SK-N-SH (cell line): ENCODE results near the gene TANGO6. TPM values are rescaled to one million over a fixed set of nuclear protein-coding genes. Genes with fewer than 3 reads are reported as not detected.

Experiments used
- CTCF ChIA-PET: fragments of 300-600, 350-600 bp; formaldehyde crosslinking; extraction: SDS; loops from one replicate; lab custom pipeline; 2021; lab: Yijun Ruan, JAX
- POLR2A ChIA-PET: fragments of 350-600 bp; sonication (Branson Sonifier 250); formaldehyde crosslinking; extraction: SDS; loops from one replicate; lab custom pipeline; 2020; ENCODE audit warnings: antibody characterized with exemption, inconsistent platforms; lab: Yijun Ruan, JAX
- DNase-seq: peaks from one replicate; pipeline ENCODE4 v3.0.0; 2012
- H2AFZ ChIP-seq: fragments of 200-600 bp; sonication (generic); 2 replicates; pipeline ENCODE4 v1.8.1; 2016; ENCODE audit warnings: antibody characterized with exemption, mild to moderate bottlenecking, low read depth
- H3F3A ChIP-seq: fragments of 200-600 bp; sonication (generic); replicated peaks from 2 replicates; pipeline ENCODE3; 2016; ENCODE audit warnings: antibody characterized with exemption, mild to moderate bottlenecking; ENCODE audit not compliant: insufficient read depth
- H3K27ac ChIP-seq, 2 experiments: fragments of 200-500 bp in 1 of 2; fragments of 200-600 bp in 1 of 2; sonication (Bioruptor generic) in 1 of 2; sonication (generic), shearing (Covaris generic) in 1 of 2; 2 replicates each; pipeline versions ENCODE4 v1.5.1 to v1.6.1; 2014 to 2016; ENCODE audit warnings: low read depth in 2 of 2, inconsistent platforms in 1 of 2, low read length in 1 of 2, mild to moderate bottlenecking in 1 of 2, mixed read lengths in 1 of 2
- H3K27me3 ChIP-seq: fragments of 200-600 bp; sonication (generic), shearing (Covaris generic); 2 replicates; pipeline ENCODE4 v1.6.1; 2016; ENCODE audit warnings: mixed run types; ENCODE audit not compliant: insufficient read depth
- H3K36me3 ChIP-seq, 2 experiments: fragments of 200-500 bp in 1 of 2; fragments of 200-600 bp in 1 of 2; sonication (Bioruptor generic) in 1 of 2; sonication (generic) in 1 of 2; replicated peaks in 1 of 2; 2 replicates each; pipeline versions ENCODE3 to v1.5.1; 2014 to 2016; ENCODE audit warnings: low read length in 1 of 2, mild to moderate bottlenecking in 1 of 2; ENCODE audit not compliant: insufficient read depth in 2 of 2, control insufficient read depth in 1 of 2
- H3K4me1 ChIP-seq, 2 experiments: fragments of 200-500 bp in 1 of 2; fragments of 200-600 bp in 1 of 2; sonication (Bioruptor generic) in 1 of 2; sonication (generic), shearing (Covaris generic) in 1 of 2; 2 replicates each; pipeline versions ENCODE4 v1.5.1 to v1.6.1; 2014 to 2016; ENCODE audit warnings: low read depth in 1 of 2, low read length in 1 of 2, mixed run types in 1 of 2; ENCODE audit not compliant: insufficient read depth in 2 of 2, control insufficient read depth in 1 of 2
- H3K4me2 ChIP-seq: fragments of 200-600 bp; sonication (generic), shearing (Covaris generic); 2 replicates; pipeline ENCODE4 v1.6.1; 2017; ENCODE audit warnings: mixed run types
- H3K4me3 ChIP-seq, 2 experiments: fragments of 200-500 bp in 1 of 2; fragments of 200-600 bp in 1 of 2; sonication (Bioruptor generic) in 1 of 2; sonication (generic), shearing (Covaris generic) in 1 of 2; 2 replicates each; pipeline versions ENCODE4 v1.5.1 to v1.8.1; 2014 to 2016; ENCODE audit warnings: low read depth in 2 of 2, inconsistent platforms in 1 of 2, low read length in 1 of 2, mild to moderate bottlenecking in 1 of 2, mixed read lengths in 1 of 2, moderate library complexity in 1 of 2
- H3K79me2 ChIP-seq: fragments of 200-600 bp; sonication (generic); 2 replicates; pipeline ENCODE4 v1.8.1; 2017; ENCODE audit warnings: mild to moderate bottlenecking; ENCODE audit not compliant: insufficient read depth
- H3K9ac ChIP-seq: fragments of 200-600 bp; sonication (generic); 2 replicates; pipeline ENCODE4 v1.6.1; 2017; ENCODE audit warnings: mixed run types
- H3K9me2 ChIP-seq: fragments of 200-600 bp; sonication (generic); 2 replicates; pipeline ENCODE4 v1.6.1; 2017; ENCODE audit warnings: mixed run types
- H3K9me3 ChIP-seq: fragments of 200-600 bp; sonication (generic); 2 replicates; pipeline ENCODE4 v1.6.1; 2017; ENCODE audit warnings: mixed run types, mild to moderate bottlenecking, moderate library complexity
- H4K20me1 ChIP-seq: fragments of 200-600 bp; sonication (generic); 2 replicates; pipeline ENCODE4 v1.6.1; 2017; ENCODE audit warnings: mild to moderate bottlenecking, mixed run types; ENCODE audit not compliant: insufficient read depth
- CTCF ChIP-seq: fragments of 200-600 bp; sonication (generic); IDR thresholded peaks from 2 replicates; pipeline ENCODE4 v1.6.1; 2017; ENCODE audit warnings: antibody characterized with exemption, mild to moderate bottlenecking, moderate library complexity
- EP300 ChIP-seq, 2 experiments: IDR thresholded peaks; 2 replicates each; pipeline versions ENCODE4 v1.4.0 to v1.6.1; 2012; ENCODE audit warnings: borderline replicate concordance in 1 of 2, low read depth in 1 of 2, low read length in 1 of 2
- EZH2phosphoT487 ChIP-seq: fragments of 200-600 bp; sonication (generic); IDR thresholded peaks from 2 replicates; pipeline ENCODE4 v1.6.1; 2017; ENCODE audit warnings: low read depth, mixed run types, mild to moderate bottlenecking, antibody characterized with exemption, moderate library complexity, borderline replicate concordance
- FOSL2 ChIP-seq: IDR thresholded peaks from 2 replicates; pipeline ENCODE4 v1.4.0; 2012; ENCODE audit warnings: low read depth, mild to moderate bottlenecking, moderate library complexity, borderline replicate concordance
- FOXM1 ChIP-seq: IDR thresholded peaks from 2 replicates; pipeline ENCODE4 v1.4.0; 2012; ENCODE audit warnings: low read depth, mild to moderate bottlenecking
- GABPA ChIP-seq: IDR thresholded peaks from 2 replicates; pipeline ENCODE4 v1.4.0; 2012; ENCODE audit warnings: low read depth, mild to moderate bottlenecking
- GATA2 ChIP-seq: sonication (generic); formaldehyde crosslinking; IDR thresholded peaks from 2 replicates; pipeline ENCODE4 v1.5.0; 2020; ENCODE audit warnings: mild to moderate bottlenecking, missing genetic modification reagents
- IRF3 ChIP-seq: fragments of 150-350 bp; IDR thresholded peaks from 2 replicates; pipeline ENCODE4 v1.6.1; 2016; ENCODE audit warnings: mild to moderate bottlenecking, low read depth, low read length
- MXI1 ChIP-seq: IDR thresholded peaks from 2 replicates; pipeline ENCODE4 v1.6.1; 2012; ENCODE audit warnings: mild to moderate bottlenecking, low read depth, low read length, improper control_type of control experiment
- NRF1 ChIP-seq: IDR thresholded peaks from 2 replicates; pipeline ENCODE4 v1.6.1; 2012; ENCODE audit warnings: low read depth, mild to moderate bottlenecking, low read length
- POLR2AphosphoS5 ChIP-seq: IDR thresholded peaks from 2 replicates; pipeline ENCODE4 v1.6.1; 2012; ENCODE audit warnings: low read depth, low read length
- RAD21 ChIP-seq: IDR thresholded peaks from 2 replicates; pipeline ENCODE4 v1.6.1; 2012; ENCODE audit warnings: mild to moderate bottlenecking, low read length
- REST ChIP-seq: IDR thresholded peaks from 2 replicates; pipeline ENCODE4 v1.6.1; 2012; ENCODE audit warnings: mild to moderate bottlenecking, low read depth, low read length, moderate library complexity
- RFX5 ChIP-seq: IDR thresholded peaks from 2 replicates; pipeline ENCODE4 v1.6.1; 2012; ENCODE audit warnings: mild to moderate bottlenecking, improper control_type of control experiment, low read length
- SMC3 ChIP-seq: IDR thresholded peaks from 2 replicates; pipeline ENCODE4 v1.6.1; 2012; ENCODE audit warnings: low read depth, low read length, improper control_type of control experiment
- TAF1 ChIP-seq: IDR thresholded peaks from 2 replicates; pipeline ENCODE4 v1.6.1; 2012; ENCODE audit warnings: low read depth, mild to moderate bottlenecking, low read length, moderate library complexity, borderline replicate concordance
- TCF12 ChIP-seq: IDR thresholded peaks from 2 replicates; pipeline ENCODE4 v1.4.0; 2012
- TEAD4 ChIP-seq: IDR thresholded peaks from 2 replicates; pipeline ENCODE4 v1.4.0; 2012; ENCODE audit warnings: mild to moderate bottlenecking, borderline replicate concordance; ENCODE audit not compliant: insufficient read depth
- USF1 ChIP-seq: IDR thresholded peaks from 2 replicates; pipeline ENCODE4 v1.4.0; 2012; ENCODE audit warnings: low read depth, borderline replicate concordance
- YY1 ChIP-seq: IDR thresholded peaks from 2 replicates; pipeline ENCODE4 v1.4.0; 2012; ENCODE audit warnings: low read depth, mild to moderate bottlenecking
- WGBS: methylation state at CpG from one replicate; pipeline ENCODE4 v1.1.6; 2017; ENCODE audit warnings: low lambda C conversion rate; 5-methylcytosine and 5-hydroxymethylcytosine counted together
- polyA plus RNA-seq, 3 experiments: library from polyadenylated mRNA; depleted of rRNA; stranded (reverse); fragments of >200 nt; gene quantifications; 2 replicates each; pipeline ENCODE4 v1.2.3, GENCODE V29; 2012

The TANGO6 gene
- polyA plus RNA-seq, 1 of the 3 experiments (the other 2 are of a cell fraction) = 5.5 TPM

GRCh38 chr16:69120096-69120664 is 276.8 kb downstream of the TANGO6 start:
- H3K4me3 ChIP-seq = no peak overlapping the region
- CTCF ChIA-PET = interaction anchor here (0.7 to 7.3 kb wide), 5 partner anchors 8 to 591 kb away, joined by 3 to 91 read pairs (median 10); partner anchors contain the start of gene HAS3
- no peak overlapping the region for H3K9ac ChIP-seq
- H3K27me3 ChIP-seq = no peaks in the 10 kb centered on the region
- no peak overlapping the region for H3K4me2 ChIP-seq
- H3K4me1 ChIP-seq = no peaks in the 10 kb centered on the region
- no peak for DNase-seq
- peaks cover 48% of the 10 kb centered on the region for H3K79me2 ChIP-seq
- H3K36me3 ChIP-seq = peaks cover 56 to 58% of the 10 kb centered on the region in 2 experiments
- H2AFZ ChIP-seq = no peak overlapping the region
- no peaks in the 10 kb centered on the region for H3K9me3 ChIP-seq
- H4K20me1 ChIP-seq = peaks cover 43% of the 10 kb centered on the region
- TF ChIP-seq EP300 (IDR thresholded peaks at IDR 0.05; ENCODE audit: borderline replicate concordance in 1 of 2, low read depth in 1 of 2, low read length in 1 of 2) (no peak), POLR2AphosphoS5 (0 out of 2 replicates have a peak, but pooled peaks have one; percentile 8)
- no peak overlapping the region for H3K27ac ChIP-seq
- 93% methylated on average over 18 of the region's 19 CpGs for WGBS
- H3K9me2 ChIP-seq = no peaks in the 10 kb centered on the region
- POLR2A ChIA-PET = no interaction called here
- peaks cover 13% of the 10 kb centered on the region for H3F3A ChIP-seq

- H3K27ac ChIP-seq = no peak overlapping the region
- H3K9me2 ChIP-seq = no peaks in the 10 kb centered on the region
- H3K4me2 ChIP-seq = no peak overlapping the region
- 67% methylated on average over 3 of the region's 3 CpGs for WGBS
- no peak overlapping the region for H3K9ac ChIP-seq
- peaks cover 34 to 72% of the 10 kb centered on the region in 2 experiments for H3K36me3 ChIP-seq
- peaks cover 65% of the 10 kb centered on the region for H4K20me1 ChIP-seq
- ChIA-PET POLR2A (interaction anchor here (0.8 to 0.9 kb wide), 2 partner anchors 280 to 534 kb away, joined by 3 to 4 read pairs; no protein-coding TSS in a partner anchor), CTCF (interaction anchor here (0.6 to 7.3 kb wide), 43 partner anchors 7 to 603 kb away, joined by 3 to 91 read pairs (median 4); partner anchors contain the start of genes CHTF8, HAS3 and UTP4)
- H3K79me2 ChIP-seq = peaks cover 85% of the 10 kb centered on the region
- peaks cover 21% of the 10 kb centered on the region for H3F3A ChIP-seq
- no peaks in the 10 kb centered on the region for H3K27me3 ChIP-seq
- no peaks in the 10 kb centered on the region for H3K4me1 ChIP-seq
- DNase-seq = peak; percentile 65
- no peaks in the 10 kb centered on the region for H3K9me3 ChIP-seq
- H3K4me3 ChIP-seq = no peak overlapping the region
- H2AFZ ChIP-seq = no peak overlapping the region
- no peak for TF ChIP-seq USF1
- no peak for TF ChIP-seq YY1
- TF ChIP-seq SMC3 = peak; percentile 79
- TF ChIP-seq RAD21 = peak; percentile 89
- TF ChIP-seq GABPA = no peak
- TF ChIP-seq REST = no peak
- no peak for TF ChIP-seq TCF12
- no peak for TF ChIP-seq NRF1
- TF ChIP-seq MXI1 = no peak
- peak; percentile 82 for TF ChIP-seq CTCF
- TF ChIP-seq IRF3 = no peak
- no peak for TF ChIP-seq FOXM1
- no peak for TF ChIP-seq RFX5
- no peak for TF ChIP-seq TAF1
- no peak for TF ChIP-seq EZH2phosphoT487
- no peak for TF ChIP-seq POLR2AphosphoS5
- no peak for TF ChIP-seq TEAD4
- no peak for TF ChIP-seq GATA2 (CRISPR knock-in tag)
- TF ChIP-seq FOSL2 = no peak
Observed at GRCh38 chr16:69123910-69124309, 280.6 kb downstream of the TANGO6 start.
